SIG-M5 (cell line): Measurements from ENCODE around the gene ALLC.

Source experiments
- DNase-seq: peaks from one replicate; lab custom pipeline; 2025; lab: John Stamatoyannopoulos, UW

Gene ALLC

DNA sequence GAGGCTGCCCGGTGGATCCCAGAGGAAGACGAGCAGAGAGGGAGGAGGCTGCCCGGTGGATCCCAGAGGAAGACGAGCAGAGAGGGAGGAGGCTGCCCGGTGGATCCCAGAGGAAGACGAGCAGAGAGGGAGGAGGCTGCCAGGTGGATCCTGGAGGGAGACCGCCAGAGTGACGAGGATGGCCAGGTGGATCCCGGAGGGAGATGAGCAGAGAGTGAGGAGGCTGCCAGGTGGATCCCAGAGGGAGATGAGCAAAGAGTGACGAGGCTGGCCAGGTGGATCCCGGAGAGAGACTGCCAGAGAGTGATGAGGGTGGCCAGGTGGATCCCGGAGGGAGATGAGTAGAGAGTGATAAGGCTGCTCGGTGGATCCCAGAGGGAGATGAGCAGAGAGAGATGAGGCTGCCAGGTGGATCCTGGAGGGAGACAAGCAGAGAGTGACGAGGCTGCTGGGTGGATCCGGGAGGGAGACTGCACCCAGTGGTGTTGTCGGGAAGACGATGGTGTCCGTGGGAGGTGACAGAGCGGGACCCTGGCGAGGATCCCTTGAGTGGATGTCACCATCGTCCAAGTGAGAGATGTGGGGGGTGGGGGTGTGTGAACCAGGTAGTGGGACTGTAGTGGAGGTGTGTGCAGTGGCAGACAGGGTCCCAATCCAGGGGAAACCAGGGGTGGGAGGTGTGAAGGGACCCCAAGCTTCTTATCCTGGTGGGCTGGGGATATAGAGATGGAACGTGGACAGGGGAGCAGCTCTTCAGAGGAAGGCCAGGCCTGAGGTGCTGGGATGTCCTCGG is 67.7 kb downstream of the ALLC start:
- DNase-seq = no peak

GRCh38 chr2:3726511-3726910 is 68.5 kb downstream of the ALLC start:
- DNase-seq = no peak

GRCh38 chr2:3727397-3728045 is 69.5 kb downstream of the ALLC start:
- no peak for DNase-seq

- DNase-seq = no peak
Measured at GRCh38 chr2:3728104-3729054, 70.4 kb downstream of the ALLC start.

DNA sequence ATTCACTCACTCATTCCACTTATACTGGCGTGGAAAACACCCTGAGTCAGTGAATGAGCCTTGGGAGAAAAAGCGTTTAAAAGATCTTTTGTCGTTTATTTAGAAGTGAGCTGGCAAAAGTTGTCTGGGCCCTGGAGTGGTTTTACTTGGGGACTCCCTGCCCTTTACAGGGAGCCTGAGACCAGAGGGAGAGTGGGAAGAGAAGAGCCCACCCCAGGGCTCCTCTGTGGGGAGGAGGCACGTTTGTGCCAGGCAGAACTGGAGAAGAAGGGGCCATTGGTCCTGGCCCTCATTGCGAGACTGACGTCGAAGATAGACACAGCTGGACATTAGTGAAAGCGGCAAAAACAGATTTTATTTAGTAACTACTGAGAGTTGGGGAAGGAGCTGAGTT is 71.1 kb downstream of the ALLC start:
- DNase-seq = no peak

- no peak for DNase-seq
Measured at GRCh38 chr2:3729786-3730185, 71.8 kb downstream of the ALLC start.

DNA sequence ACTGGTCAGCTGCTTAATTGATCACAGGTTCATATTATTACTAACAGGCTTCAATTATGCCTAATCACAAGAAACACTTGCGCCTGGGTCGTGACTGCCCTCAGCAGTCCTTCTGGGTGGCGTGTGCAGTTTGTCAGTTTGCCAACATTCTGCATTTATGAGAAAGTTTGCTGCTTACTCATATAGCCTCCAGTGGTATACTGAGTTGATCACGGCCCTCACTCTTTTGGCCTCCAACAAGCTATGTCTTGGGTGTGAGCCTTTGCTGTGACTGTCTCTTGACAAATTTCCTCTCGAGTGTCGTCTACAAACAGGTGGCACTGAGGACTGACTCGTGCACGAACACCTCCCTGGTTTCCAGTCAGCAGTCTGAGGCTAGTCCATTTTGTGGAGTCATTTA is 72.6 kb downstream of the ALLC start:
- DNase-seq = no peak

- DNase-seq = no peak
Measured at GRCh38 chr2:3731829-3732228, 73.8 kb downstream of the ALLC start.

- DNase-seq = no peak
Measured at GRCh38 chr2:3736112-3736511, 78.1 kb downstream of the ALLC start.

GRCh38 chr2:3737128-3737527 is 79.1 kb downstream of the ALLC start:
- no peak for DNase-seq

- DNase-seq = no peak
Measured at GRCh38 chr2:3738454-3738853, 80.5 kb downstream of the ALLC start.

GRCh38 chr2:3739313-3739712 is 81.3 kb downstream of the ALLC start:
- no peak for DNase-seq

- DNase-seq = no peak
Measured at GRCh38 chr2:3741396-3741795, 83.4 kb downstream of the ALLC start.

GRCh38 chr2:3741867-3742602 is 84.0 kb downstream of the ALLC start:
- no peak for DNase-seq

- no peak for DNase-seq
Measured at GRCh38 chr2:3742743-3743508, 84.9 kb downstream of the ALLC start.

DNA sequence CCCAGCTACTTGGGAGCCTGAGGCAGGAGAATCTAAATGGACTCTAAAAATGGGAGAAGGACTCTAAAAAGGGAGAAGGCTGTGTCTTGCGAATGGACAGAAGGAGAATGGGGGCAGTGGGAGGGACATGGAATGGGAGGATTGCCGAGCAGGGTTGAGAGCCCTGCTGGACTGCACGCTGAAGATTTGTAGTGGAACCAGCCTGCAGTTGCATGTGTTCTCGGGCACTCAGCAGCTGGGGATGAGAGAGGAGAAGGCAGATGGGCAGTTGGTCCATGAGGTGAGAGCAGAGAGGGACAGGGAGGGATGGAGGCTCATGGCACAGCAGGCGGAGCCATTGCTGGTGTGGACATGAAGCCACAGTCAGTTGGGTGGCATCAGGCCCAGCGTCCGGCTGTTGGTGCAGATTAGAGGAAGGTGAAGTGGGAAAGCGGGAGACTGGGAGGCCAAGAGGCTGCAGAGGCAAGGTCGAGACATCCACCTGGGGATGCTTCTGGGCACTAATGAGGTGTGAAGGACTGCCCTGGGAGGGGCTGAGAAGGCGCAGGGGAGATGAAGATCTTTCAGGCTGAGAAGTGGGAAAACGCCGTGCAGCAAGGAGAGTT is 86.1 kb downstream of the ALLC start:
- no peak for DNase-seq

GRCh38 chr2:3745920-3746319 is 87.9 kb downstream of the ALLC start:
- no peak for DNase-seq

- no peak for DNase-seq
Measured at GRCh38 chr2:3747032-3747654, 89.1 kb downstream of the ALLC start.

GRCh38 chr2:3747826-3748225 is 89.8 kb downstream of the ALLC start:
- no peak for DNase-seq

DNA sequence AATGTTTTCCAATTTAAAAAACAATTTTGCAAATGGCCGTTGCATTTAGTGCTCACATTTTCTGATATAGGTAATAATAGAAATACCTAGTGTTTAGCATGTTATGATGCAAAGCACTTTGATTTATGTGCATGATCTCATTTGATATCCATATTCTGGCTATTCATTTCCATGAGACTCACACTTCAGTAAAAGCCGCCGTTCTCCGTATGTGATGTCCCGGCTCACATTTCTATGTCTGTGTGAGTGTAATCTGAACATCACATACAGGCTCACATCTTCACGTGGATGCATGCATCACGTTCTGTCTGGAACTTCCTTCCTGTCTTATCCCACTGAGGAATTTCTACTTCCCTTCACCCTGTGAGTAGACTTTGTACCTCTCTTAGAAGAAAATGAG is 91.2 kb downstream of the ALLC start:
- DNase-seq = no peak
